ENCODE results near the gene TMEM178A.

The TMEM178A gene

GRCh38 chr2:39762448-39762847 is 96.7 kb downstream of the TMEM178A start:
- DNase-seq = no peak

Measured in DMS79 treated with DMSO at 0.1 percent for 48 hours (cell line).